Esophagus mucosa (tissue), 1 donor: ENCODE results near the gene REEP2. TPM values are rescaled to one million over a fixed set of nuclear protein-coding genes. Genes with fewer than 3 reads are reported as not detected.
A peak's percentile ranks its signal among the peaks of the same experiment; 100 is the strongest.
"Not testable (repeated sequence)": the region's sequence is repeated elsewhere in the genome, so short reads cannot be mapped to it uniquely, and the experiment has no call there.

ENCODE experiments used
- ATAC-seq: fragments of 200-7000 bp; cut with Tn5 transposase; one replicate; pipeline ENCODE4 v1.9.1; 2020
- total RNA-seq: library from RNA; stranded (reverse); gene quantifications from one replicate; pipeline ENCODE4 v1.2.4, GENCODE V29; 2023
- donor health status: DM: yes; HTN: yes; CAD: no.

The REEP2 gene, protein sequence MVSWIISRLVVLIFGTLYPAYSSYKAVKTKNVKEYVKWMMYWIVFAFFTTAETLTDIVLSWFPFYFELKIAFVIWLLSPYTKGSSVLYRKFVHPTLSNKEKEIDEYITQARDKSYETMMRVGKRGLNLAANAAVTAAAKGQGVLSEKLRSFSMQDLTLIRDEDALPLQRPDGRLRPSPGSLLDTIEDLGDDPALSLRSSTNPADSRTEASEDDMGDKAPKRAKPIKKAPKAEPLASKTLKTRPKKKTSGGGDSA
- total RNA-seq = 0.36 TPM

GRCh38 chr5:138438724-138439476 is at the start of gene REEP2:
REEP2 (plus strand) TSS chr5:138439057; CDS start chr5:138439209, 152 bp downstream.
- peak; percentile 62 for ATAC-seq

DNA sequence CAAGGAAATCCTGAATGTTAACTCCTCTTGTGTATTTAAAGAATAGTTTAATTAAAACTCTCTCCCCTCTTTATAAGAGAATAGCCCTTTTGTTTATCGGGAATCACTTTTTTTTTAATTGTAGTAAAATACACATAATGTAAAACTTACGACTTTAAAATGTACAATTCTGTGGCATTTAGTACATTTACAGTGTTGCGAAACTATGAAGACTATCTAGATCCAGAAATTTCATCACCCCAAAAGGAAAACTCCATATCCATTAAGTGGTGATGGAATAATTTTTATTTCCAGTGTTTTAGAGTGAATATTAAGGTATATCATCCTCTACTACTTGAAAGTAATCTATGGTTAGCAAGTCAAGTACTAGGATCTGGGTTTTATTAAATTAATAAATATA is 49.5 kb upstream of the REEP2 start:
- no peak for ATAC-seq

GRCh38 chr5:138389911-138390310 is 48.9 kb upstream of the REEP2 start:
- ATAC-seq = not testable (repeated sequence)

DNA sequence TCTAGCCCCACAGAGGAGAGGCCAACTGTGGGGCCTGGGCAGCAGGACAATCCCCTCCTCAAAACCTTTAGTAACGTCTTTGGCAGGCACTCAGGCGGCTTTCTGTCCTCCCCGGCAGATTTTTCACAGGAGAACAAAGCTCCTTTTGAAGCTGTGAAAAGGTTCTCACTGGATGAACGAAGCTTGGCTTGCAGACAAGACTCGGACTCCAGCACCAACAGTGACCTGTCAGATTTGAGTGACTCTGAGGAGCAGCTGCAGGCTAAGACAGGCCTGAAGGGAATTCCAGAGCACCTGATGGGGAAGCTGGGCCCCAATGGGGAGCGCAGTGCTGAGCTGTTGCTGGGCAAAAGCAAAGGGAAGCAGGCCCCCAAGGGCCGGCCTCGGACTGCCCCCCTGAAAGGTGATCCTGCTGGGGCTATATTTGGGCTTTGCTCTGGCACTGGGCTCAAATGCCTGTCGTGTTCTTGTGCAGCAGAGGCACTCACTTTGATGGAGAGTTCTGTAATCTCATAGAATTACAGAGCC is 46.9 kb upstream of the REEP2 start:
- ATAC-seq = no peak

- ATAC-seq = no peak
These were observed 36.2 kb upstream of the REEP2 start for GRCh38 chr5:138402640-138403039.

GRCh38 chr5:138408023-138408422 is 30.8 kb upstream of the REEP2 start:
- peak; percentile 38 for ATAC-seq

DNA sequence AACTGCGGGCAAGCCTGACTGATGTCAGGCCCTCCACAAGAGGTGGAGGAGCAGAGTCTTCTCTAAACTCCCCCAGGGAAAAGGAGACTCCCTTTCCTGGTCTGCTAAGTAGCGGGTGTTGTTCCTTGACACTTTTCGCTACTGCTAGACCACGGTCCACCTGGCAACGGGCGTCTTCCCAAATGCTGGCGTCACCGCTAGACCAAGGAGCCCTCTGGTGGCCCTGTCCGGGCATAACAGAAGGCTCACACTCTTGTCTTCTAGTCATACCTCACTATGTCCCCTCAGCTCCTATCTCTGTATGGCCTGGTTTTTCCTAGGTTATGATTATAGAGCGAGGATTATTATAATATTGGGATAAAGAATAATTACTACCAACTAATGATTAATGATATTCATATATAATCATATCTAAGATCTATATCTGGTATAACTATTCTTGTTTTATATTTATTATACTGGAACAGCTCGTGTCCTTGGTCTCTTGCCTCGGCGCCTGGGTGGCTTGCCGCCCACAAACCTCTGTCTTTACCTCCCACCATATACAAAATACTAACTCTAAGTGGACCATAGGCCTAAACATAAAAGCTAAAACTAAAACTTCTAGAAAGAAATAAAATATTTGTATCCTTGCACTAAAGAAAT is 27.7 kb upstream of the REEP2 start:
- not testable (repeated sequence) for ATAC-seq

DNA sequence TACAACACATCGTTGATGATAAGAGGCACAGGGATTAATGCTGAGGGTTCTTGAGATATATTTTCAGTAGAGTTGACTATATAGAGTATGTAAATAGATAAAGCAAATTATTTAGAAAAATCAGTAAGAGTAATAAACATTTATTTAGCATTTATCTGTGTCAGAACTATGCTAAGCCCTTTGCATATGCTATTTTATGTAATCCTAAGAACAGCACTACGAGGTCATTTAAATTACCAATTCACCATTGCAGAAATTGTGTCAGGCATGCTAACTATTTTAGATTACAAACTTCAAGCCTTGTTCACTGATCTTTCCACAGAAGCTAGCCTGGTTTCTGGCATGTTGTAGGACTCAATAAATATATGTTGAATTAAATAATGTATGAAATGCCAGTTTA is 20.4 kb upstream of the REEP2 start:
- no peak for ATAC-seq

- ATAC-seq = no peak
These were observed 13.8 kb upstream of the REEP2 start for GRCh38 chr5:138425079-138425478.

- ATAC-seq = no peak
These were observed 2.9 kb upstream of the REEP2 start for GRCh38 chr5:138435943-138436342.

GRCh38 chr5:138438003-138438723 is 694 bp upstream of the REEP2 start:
- peak; percentile 15 for ATAC-seq

DNA sequence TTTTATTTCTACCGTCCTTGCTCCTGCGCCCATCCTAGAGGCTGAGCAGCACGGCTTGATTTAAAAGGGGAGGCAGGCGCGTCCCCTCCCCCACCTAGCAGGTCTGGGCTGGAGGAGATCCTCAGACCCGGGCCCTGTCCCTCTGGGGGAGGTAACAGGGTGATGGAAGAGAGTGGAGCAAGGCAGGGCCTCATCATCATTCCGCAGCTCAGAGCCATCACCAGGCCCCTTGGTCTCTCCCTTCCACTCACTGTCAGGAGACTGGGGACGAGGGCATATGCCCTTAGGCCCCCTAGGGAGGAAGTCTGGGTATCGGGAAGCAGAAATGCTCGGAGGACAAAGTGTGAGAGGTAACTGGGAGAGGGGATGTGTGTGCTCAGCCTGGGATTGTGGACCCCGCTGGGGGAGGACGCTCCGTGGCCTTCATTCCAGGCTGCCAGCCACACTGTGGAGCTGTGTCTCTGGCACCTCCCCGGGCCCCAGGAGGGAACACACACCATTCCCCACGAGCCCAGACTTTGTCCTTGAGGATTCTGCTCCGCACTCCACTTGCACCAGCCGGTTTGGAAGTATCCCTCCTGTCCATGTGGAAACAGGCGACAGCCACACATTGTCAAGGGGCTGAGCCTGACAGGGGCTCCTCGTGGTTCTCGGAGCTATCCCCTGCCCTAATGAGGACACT is 761 bp downstream of the REEP2 start:
- ATAC-seq = peak; percentile 20

GRCh38 chr5:138440159-138441073 is 1.6 kb downstream of the REEP2 start:
- ATAC-seq = no peak

DNA sequence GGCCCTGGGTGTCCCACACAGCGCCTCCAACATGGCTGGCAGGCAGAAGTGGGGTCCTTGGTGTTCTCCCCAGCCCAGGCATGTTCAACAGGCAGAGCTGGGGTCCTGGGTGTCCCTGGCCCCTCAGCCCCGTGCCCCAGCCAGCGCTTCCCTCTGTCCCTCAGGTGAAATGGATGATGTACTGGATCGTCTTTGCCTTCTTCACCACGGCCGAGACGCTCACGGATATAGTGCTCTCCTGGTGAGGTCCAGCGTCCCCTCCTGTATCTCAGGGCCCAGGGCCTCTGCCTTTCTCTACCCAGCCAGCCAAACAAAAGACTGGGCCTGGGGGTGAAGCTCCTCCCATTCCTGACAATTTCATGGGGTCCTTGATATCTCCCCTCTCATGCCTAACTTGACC is 2.4 kb downstream of the REEP2 start:
- no peak for ATAC-seq

- no peak for ATAC-seq
These were observed 5.4 kb downstream of the REEP2 start for GRCh38 chr5:138444078-138444773.

DNA sequence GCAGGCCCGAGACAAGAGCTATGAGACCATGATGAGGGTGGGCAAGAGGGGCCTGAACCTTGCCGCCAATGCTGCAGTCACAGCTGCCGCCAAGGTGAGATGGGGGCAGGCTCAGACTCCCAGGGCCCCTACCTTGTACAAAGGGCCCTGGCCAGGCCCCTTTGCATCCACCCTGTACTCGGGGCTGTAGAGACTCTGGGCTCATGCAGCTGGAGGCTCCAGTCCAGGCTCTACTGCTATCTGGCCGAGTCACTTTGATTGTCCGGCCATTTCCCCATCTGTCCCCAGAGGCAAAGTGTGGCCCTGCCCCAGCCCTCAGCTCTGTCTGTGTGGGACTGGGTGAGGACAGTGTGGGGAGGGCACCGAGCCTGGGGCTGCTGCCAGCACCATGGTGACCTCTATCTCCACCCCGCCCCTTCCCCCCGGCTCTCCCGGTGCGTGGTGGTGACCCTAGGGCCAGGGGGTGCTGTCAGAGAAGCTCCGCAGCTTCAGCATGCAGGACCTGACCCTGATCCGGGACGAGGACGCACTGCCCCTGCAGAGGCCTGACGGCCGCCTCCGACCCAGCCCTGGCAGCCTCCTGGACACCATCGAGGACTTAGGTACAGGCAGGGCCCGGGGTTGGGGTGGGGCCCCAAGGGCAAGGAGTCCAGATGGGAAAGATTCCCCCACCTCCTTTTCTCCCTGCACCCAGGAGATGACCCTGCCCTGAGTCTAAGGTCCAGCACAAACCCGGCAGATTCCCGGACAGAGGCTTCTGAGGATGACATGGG is 6.1 kb downstream of the REEP2 start:
- no peak for ATAC-seq

DNA sequence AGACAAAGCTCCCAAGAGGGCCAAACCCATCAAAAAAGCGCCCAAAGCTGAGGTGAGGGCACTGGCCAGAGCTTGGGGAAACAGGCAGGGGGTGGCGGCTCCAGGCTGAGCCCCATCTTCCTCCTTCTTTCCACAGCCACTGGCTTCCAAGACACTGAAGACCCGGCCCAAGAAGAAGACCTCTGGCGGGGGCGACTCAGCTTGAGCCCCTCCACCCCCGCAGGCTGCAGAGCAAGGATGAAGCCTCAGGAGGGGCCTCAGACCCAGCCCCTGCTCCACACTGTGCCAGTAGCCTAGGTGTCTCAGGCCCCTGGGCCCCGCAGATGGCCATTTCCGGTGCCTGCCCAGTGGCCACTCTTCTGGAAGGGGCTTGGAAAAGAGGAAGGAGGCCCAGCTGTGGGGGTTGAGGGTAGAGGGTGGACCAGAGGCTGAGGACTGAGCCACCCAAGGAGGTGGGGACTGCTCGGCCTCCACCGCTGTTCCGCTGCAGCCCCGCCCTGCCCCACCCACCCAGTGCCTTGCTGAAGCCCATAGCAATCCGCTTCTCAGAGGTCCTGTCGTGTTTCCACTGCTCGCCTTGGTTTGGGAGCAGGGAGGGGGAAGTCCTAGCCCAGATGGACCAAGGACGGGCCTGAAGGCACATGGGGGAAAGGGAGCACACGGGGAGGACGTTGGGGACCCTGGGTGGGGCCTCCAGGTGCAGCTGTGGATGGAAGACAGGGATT is 6.9 kb downstream of the REEP2 start:
- no peak for ATAC-seq

- no peak for ATAC-seq
These were observed 9.2 kb downstream of the REEP2 start for GRCh38 chr5:138448070-138448469.
